HuH-7.5 (cell line): ENCODE measurements around the gene MOBP.
A peak's percentile ranks its signal among the peaks of the same experiment; 100 is the strongest.
"Not testable (repeated sequence)": the region's sequence is repeated elsewhere in the genome, so short reads cannot be mapped to it uniquely, and the experiment has no call there.

Source experiments
- DNase-seq: peaks from one replicate; pipeline ENCODE4 v3.0.0; 2011; ENCODE audit warnings: low spot score

The MOBP gene

GRCh38 chr3:39467394-39468107, at the start of gene MOBP:
Gene MOBP (plus strand): TSS chr3:39467680. CDS start chr3:39502070, 34,390 bp downstream.
- DNase-seq = no peak

DNA sequence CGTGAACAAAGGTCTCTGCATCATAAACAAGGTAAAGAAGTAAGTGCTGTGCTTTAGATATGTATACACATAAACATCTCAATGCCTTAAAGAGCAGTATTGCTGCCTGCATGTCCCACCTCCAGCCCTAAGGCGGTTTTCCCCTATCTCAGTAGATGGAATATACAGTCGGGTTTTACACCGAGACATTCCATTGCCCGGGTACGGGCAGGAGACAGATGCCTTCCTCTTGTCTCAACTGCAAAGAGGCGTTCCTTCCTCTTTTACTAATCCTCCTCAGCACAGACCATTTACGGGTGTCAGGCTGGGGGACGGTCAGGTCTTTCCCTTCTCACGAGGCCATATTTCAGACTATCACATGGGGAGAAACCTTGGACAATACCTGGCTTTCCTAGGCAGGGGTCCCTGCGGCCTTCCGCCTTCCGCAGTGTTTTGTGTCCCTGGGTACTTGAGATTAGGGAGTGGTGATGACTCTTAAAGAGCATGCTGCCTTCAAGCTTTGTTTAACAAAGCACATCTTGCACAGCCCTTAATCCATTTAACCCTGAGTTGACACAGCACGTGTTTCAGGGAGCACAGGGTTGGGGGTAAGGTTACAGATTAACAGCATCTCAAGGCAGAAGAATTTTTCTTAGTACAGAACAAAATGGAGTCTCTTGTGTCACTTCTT, 48.8 kb upstream of the MOBP start:
- not testable (repeated sequence) for DNase-seq

GRCh38 chr3:39419742-39420315, 47.7 kb upstream of the MOBP start:
- DNase-seq = no peak

GRCh38 chr3:39420543-39420942, 46.9 kb upstream of the MOBP start:
- no peak for DNase-seq

DNA sequence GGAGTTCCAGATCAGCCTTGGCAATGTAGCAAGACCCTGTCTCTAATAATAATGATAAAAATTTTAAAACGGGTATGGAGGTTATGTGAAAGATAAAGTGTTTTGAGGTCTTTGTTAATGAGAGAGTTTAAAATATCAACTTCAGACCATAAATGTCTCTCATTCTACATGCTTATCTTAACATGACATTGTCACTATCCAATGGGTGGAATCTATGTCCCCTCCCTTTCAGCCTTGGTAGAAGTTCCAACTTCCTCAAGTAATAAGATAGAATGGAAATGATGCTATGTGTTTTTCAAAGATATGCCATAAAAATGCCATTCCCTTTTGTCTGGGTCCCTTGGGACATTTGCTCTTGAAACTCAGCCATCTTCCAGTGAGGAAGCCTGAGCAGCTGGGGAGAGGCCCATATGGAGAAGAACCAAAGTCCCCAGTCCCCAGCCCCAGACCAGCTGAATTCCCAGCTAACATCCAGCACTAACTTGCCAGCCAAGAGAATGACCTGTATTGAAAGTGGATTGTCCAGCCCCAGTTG, 44.0 kb upstream of the MOBP start:
- DNase-seq = no peak

- no peak for DNase-seq
Observed at GRCh38 chr3:39426312-39426711, 41.2 kb upstream of the MOBP start.

GRCh38 chr3:39427506-39427905, 40.0 kb upstream of the MOBP start:
- no peak for DNase-seq

GRCh38 chr3:39428745-39429201, 38.7 kb upstream of the MOBP start:
- DNase-seq = no peak

DNA sequence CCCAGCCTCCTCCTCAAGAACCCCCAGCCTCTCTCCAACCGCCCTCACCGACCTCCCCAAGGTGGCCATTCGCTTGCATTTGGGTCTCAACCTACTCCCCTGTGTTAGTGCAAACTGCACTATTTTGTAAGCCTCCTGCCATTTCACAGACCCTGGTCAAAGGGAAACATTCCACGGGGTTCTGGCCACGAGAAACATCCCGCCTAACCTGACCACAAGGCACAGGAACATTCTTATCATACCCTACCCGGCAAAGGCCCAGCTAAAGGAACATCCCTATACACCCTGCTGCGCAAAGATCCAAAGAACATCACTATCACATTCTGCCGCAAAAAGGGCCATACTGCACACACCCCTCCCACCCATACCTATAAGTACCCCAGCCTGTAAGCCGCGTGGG, 38.0 kb upstream of the MOBP start:
- DNase-seq = no peak

DNA sequence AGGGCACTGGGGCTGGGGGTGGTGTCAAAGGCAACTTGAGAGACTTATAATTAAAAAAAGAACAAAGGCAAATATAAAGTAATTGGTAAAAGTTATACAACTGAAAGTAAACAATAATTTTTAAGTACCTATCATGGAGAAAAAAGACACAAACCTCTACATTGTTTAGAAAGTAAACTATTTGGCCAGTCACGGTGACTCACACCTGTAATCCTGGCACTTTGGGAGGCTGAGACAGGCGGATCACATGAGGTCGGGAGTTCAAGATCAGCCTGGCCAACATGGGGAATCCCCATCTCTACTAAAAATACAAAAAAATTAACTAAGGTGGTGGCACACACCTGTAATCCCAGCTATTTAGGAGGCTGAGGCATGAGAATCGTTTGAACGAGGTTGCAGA, 35.1 kb upstream of the MOBP start:
- DNase-seq = no peak

GRCh38 chr3:39433642-39434041, 33.8 kb upstream of the MOBP start:
- DNase-seq = no peak

DNA sequence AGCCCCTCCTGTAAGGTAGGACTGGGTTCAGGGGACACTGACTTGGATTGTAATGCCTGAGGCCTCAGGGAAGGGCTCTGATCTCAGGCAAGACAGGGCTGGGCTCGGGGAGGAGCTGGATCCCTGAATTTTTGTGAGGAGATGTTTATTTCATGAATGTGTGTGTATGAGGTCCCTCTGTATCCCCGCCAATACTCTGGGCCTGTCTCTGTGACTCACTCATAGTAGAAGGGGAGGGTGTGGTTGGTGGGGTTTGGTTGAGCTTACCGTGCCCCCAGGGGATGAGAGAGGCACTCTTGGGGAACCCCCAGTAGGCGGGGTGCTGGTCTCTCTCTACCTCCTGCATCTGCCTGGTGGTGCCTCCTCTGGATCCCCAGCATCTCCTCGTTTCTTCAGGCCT, 32.9 kb upstream of the MOBP start:
- no peak for DNase-seq

GRCh38 chr3:39435006-39435748, 32.3 kb upstream of the MOBP start:
- no peak for DNase-seq

- no peak for DNase-seq
Observed at GRCh38 chr3:39438880-39439279, 28.6 kb upstream of the MOBP start.

DNA sequence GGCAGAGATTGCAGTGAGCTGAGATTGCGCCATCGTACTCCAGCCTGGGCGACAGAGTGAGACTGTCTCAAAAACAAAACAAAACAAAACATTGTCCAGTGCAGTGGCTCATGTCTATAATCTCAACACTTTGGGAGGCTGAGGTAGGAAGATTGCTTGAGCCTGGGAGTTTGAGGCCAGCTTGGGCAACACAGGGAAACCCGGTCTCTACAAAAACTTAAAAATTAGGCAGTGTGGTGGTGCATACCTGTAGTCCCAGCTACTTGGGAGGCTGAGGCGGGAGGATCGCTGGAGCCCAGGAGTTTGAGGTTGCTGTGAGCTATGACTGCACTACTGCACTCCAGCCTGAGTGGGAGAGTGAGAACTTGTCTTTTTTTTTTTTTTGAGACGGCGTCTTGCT, 27.2 kb upstream of the MOBP start:
- DNase-seq = no peak

- DNase-seq = no peak
Observed at GRCh38 chr3:39443530-39443929, 23.9 kb upstream of the MOBP start.

- DNase-seq = no peak
Observed at GRCh38 chr3:39445927-39446326, 21.6 kb upstream of the MOBP start.

- no peak for DNase-seq
Observed at GRCh38 chr3:39446444-39446843, 21.0 kb upstream of the MOBP start.

DNA sequence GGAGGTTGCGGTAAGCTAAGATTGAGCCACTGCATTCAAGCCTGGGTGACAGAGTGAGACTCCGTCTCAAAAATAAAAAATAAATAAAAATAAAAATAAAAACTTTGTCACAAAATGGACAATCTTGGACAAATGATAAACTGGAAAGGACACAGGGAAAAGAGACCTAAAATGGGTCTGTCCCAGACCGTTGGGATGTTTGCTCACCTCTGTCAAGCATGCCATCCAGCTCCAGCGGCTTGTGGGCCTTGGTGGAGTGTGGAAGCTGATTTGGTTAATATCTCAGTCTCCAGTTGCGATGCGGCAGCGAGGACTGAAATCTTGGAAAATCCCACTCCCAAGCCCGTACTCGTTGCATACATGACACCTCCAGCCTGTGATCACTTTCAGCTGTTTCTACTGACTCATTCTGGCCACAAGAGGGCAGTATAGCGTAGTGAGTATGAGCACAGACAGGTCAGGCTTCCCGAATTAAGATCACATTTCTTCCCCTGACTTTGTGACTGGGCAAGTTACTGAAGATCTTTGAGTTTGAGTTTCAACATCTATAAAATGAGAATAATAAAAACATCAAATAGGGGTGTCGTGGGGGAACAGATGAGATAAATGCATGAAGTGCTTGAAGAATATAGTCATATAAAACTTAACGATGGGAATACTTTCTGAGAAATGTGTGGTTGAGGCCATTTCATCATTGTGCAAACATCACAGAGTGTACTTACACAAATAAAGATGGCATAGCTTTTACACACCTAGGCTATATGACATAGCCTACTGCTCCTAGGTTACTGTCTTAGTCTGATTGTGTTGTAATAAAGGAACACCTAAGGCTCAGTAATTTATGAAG, 19.6 kb upstream of the MOBP start:
- peak; percentile 85 for DNase-seq

- no peak for DNase-seq
Observed at GRCh38 chr3:39448506-39449233, 18.8 kb upstream of the MOBP start.

DNA sequence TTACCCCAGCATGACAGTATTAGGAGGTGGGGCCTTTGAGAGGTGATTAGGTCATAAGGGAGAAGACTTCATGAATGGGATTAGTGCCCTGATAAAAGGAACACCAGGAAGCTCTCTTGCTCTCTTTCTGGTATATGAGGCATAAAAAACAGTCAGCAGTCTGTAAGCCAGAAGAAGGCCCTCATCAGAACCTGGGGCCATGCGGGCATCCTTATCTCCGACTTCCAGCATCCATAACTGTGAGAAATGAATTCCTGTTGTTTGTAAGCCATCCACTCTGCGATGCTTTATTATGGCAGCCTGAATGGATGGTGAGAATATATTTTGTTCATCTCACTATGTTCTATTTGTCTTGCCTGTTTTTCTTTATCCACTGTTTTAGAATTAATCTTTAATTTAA, 17.7 kb upstream of the MOBP start:
- no peak for DNase-seq
